ENCODE data around the gene ZNF236.

GRCh38 chr18:76894566-76895346, 72.4 kb downstream of the ZNF236 start:
- TF ChIP-seq CTCF (IDR thresholded peaks at IDR 0.05; ENCODE audit: extremely low read depth in 1 of 2, insufficient read depth in 1 of 2, low read depth in 1 of 2, low read length in 2 of 2) (no peak), POLR2A (IDR thresholded peaks at IDR 0.05; ENCODE audit: low read depth, low read length) (no peak), EZH2 (IDR thresholded peaks at IDR 0.05; ENCODE audit: borderline replicate concordance, low read depth, low read length, severe bottlenecking) (no peak), GATA2 (IDR thresholded peaks at IDR 0.05; ENCODE audit: insufficient read depth, insufficient read length, low read depth, low read length) (no peak)

Measured in endothelial cell of umbilical vein (primary cell).